Activated CD8-positive, alpha-beta memory T cell treated with anti-CD3 and anti-CD28 coated beads, Interleukin-2, amount 50 U/mL, for 24 hours (primary cell): ENCODE data around the gene DNAAF1.
A peak's percentile ranks its signal among the peaks of the same experiment; 100 is the strongest.
"Not testable (repeated sequence)": the region's sequence is repeated elsewhere in the genome, so short reads cannot be mapped to it uniquely, and the experiment has no call there.

Experiments used
- DNase-seq: peaks from one replicate; pipeline ENCODE4 v3.0.0-alpha.2; 2020; ENCODE audit errors: extremely low read depth

The DNAAF1 gene

DNA sequence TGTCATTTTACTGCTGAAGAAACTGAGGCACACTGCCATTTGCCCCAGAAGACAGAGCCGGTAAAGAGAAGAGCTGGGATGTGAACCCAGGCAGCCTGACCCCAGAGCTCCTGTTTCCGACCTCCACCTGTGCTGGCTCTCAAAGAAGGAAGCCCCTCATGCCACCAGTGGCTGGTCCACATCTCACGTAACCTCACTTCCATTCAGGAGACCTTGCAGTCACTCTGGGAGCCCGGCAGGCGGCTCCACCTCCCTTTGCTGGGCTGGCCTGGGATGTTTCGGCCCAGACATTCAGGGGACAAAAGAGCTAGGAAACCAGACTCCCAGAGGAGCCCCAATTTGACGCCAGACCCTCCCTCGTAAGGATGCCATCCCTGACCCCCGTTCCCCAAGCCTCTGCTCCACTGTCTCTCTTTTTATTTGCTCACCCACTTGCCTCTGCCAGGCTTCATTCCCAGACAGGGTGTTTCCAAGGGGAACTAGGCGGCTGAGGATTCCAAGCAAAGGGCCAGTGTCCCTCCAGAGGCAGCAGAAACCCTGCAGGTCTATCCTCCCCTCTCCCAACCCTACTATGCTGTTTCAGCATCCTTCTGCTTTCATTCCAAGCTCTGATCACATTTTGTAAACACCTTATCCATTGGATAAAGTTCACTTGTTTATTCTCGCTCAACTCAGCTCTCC is 38.9 kb downstream of the DNAAF1 start:
- no peak for DNase-seq

GRCh38 chr16:84184775-84185174 is 39.7 kb downstream of the DNAAF1 start:
- no peak for DNase-seq

GRCh38 chr16:84186685-84187437 is 41.8 kb downstream of the DNAAF1 start, which contains the start of gene TAF1C:
Gene TAF1C, minus strand, starts transcription at chr16:84187057. Its CDS starts 2,069 bp downstream, at chr16:84184988.
- peak; percentile 75 for DNase-seq

DNA sequence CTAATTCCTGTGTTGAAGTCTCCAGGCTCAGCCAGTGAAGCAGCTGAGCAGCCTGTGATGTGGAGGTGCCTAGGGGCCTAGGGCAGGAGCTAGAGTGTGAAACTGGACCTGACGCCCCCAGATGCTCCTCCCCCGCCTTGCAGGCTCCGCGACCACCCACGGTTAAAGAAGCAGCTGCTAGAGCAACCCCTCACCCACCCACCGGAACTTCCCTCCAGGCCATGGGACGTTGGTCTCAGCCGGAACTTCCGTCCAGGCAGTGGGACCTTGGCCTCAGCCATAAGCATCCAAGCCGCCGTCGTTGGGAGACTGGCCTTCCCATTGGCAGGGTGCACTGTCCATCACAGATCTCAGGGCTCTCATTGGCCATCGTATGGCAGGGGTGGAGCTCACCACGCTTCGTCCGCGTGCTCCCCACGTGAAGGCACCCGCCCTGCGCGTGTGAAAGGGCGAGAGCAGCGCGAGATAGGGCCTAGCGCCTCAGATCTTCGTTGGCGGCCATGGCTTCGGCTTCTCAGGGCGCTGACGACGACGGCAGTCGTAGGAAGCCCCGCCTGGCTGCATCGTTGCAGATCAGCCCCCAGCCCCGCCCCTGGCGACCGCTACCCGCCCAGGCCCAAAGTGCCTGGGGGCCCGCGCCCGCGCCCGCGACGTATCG is 45.8 kb downstream of the DNAAF1 start, which contains the start of gene ADAD2:
Gene ADAD2 (plus strand): TSS at position 427 of the 658 bp plus-strand sequence. CDS start 74 bp downstream, at position 501.
- no peak for DNase-seq

DNA sequence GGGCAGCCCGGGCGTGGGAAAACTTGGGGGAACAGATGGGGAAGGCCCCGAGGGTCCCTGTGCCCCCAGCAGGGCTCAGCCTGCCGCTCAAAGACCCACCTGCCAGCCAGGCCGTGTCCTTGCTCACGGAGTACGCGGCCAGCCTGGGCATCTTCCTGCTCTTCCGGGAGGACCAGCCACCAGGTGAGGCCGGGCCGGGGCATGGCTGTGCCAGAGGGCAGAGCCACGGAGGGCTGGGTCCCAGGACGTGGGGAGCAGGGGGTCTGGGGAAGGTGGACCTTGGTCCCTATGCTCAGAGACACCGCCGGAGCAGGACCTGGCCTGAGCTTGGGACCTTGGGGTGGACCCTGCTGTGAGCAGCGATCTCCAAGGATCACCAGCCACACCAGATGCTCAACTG is 46.4 kb downstream of the DNAAF1 start:
- DNase-seq, result no peak

GRCh38 chr16:84193480-84193879 is 48.4 kb downstream of the DNAAF1 start:
- no peak for DNase-seq

DNA sequence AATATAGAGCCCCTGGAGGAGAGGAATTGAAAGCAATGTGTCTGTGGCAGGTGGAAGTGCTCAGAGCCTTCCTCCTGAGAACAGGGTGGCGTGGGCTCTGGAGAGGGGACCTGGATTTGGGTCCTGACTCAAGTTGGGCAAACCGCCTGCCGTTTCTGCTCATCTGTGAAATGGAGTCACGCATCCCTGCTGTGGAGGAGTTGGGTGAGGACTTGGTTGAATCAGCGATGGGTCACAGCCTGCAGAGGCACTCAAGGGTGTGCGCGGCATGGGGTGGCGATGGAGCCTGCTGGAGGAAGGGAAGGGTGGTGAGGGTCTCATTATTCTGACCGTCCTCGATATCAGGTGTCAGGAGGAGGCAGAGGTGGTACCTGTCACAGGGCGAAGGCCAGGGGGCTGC is 48.9 kb downstream of the DNAAF1 start:
- DNase-seq, result no peak

DNA sequence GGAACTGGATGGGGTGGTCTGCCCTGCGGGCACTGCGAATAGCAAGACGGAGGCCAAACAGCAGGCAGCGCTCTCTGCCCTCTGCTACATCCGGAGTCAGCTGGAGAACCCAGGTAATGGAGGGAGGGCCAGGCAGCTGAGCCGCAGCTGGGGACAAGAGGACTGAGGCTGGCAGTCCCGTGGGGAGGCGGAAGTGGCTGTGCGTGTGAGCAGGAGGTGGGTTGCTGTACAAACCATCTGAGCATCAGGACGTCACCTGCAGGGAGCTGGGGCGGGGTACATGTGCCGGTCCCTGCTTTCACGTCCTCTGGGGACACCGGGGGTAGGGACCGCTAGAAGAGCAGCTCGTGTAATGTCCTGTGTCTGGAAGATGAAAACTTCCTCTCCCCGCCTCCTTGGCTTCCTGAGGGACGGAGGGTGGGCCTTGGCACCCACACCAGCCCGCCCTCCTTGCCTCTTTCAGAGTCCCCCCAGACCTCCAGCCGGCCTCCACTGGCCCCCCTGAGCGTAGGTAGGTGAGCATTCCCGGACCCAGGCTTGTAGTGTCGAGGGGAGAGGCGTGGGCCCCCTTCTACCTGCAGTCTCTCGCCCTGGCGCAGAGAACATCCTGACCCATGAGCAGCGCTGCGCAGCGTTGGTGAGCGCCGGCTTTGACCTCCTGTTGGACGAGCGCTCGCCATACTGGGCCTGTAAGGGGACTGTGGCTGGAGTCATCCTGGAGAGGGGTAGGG is 49.5 kb downstream of the DNAAF1 start:
- DNase-seq, result no peak

- DNase-seq, result no peak
These were observed 50.3 kb downstream of the DNAAF1 start for GRCh38 chr16:84195201-84196093.

GRCh38 chr16:84196101-84196500 is 51.0 kb downstream of the DNAAF1 start:
- DNase-seq, result no peak

DNA sequence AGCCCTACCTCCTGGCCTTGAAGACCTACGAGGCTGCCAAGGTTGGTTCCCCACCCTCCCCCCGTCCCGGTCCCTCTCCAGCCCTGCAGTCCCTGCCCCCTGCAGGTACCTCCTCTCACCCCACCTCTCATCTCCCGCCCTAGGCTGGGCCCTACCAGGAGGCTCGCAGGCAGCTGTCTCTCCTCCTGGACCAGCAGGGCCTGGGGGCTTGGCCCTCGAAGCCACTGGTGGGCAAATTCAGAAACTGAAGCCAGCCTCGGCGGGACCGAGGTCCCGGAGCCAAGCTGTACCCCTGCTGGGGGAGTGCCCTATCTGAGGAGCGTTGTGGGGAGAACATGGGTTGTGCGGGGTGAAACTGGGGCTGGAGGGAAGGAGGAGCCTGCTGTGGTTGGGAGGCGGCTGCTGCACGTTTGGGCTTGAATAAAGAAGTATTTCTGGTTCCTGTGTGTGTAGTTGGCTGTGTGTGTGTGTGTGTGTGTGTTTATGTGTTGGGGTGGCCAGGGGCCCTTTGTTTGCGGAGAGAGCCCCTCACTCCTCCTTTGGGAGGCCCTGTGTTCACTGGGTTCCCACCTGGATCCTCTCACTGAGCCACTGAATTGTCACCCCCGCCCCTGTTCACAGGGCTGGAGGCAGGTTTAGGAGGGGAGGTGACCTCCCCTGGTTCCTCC is 51.8 kb downstream of the DNAAF1 start:
- no peak for DNase-seq

DNA sequence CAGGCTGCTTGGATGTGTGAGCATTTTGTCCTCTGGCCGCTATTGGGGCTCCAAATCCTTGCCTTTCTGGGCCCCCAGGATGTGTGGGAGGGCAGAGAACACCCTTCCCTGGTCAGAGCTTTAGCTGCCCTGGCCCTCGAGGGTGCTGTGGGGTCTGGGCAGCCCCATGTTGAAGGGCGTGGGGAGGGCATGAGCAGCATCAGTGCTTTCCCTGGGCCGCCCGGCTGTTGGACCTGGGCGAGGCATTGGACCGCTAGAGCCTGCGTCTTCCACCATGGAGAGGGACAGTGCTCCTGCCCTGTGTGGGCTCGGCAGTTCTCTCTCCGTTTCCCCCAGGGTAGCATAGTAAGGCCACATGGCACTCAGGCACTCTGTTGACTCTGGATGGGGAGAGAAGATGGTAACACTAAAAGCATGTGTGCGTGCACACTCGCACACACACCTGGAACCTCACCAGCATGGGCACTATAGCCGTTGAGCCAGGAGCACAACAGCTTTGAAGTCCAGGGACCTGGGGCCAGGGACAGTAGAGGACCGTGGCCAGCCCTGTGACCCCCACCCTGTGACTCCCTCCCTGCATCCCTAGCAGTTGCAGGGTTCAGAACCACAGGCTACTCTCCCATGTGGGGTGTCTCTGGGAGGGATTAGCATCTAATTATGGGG is 52.5 kb downstream of the DNAAF1 start:
- DNase-seq, result no peak

GRCh38 chr16:84198401-84198800 is 53.3 kb downstream of the DNAAF1 start:
- DNase-seq, result no peak

GRCh38 chr16:84199097-84199496 is 54.0 kb downstream of the DNAAF1 start:
- DNase-seq, result no peak

- DNase-seq, result no peak
These were observed 54.8 kb downstream of the DNAAF1 start for GRCh38 chr16:84199861-84200260.

- DNase-seq, result not testable (repeated sequence)
These were observed 59.4 kb downstream of the DNAAF1 start for GRCh38 chr16:84204551-84204950.

- not testable (repeated sequence) for DNase-seq
These were observed 60.0 kb downstream of the DNAAF1 start for GRCh38 chr16:84205123-84205522.

- no peak for DNase-seq
These were observed 61.0 kb downstream of the DNAAF1 start for GRCh38 chr16:84205976-84206691.

DNA sequence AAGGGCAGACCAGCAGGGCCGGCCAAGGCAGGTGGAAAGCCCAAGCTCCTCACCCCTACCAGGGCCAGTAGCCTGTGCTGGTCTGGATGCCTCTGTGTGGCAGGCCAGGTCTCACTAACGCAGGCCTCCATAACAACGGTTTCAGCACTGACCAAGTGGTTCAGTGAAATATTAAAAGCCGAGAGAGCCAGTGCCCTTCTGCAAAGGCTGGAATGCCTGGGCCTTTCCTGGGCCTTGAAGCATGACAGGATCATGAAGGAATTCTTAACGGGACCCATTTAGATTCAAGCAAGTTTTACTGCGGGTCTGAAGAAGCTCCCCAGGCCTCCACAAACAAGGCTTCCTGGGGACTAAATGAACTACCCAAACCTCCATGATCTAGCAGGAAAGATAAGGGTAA is 62.1 kb downstream of the DNAAF1 start:
- no peak for DNase-seq
